GM19452 (cell line): ENCODE results near the gene SETBP1.

ENCODE experiments used
- ATAC-seq: cut with Tn5 transposase; IDR thresholded peaks from one replicate; pipeline ENCODE4 v1.9.1; 2021; ENCODE audit not compliant: unreplicated experiment

The SETBP1 gene

GRCh38 chr18:44957461-44957860 lies 276.8 kb downstream of the SETBP1 start:
- no peak for ATAC-seq

DNA sequence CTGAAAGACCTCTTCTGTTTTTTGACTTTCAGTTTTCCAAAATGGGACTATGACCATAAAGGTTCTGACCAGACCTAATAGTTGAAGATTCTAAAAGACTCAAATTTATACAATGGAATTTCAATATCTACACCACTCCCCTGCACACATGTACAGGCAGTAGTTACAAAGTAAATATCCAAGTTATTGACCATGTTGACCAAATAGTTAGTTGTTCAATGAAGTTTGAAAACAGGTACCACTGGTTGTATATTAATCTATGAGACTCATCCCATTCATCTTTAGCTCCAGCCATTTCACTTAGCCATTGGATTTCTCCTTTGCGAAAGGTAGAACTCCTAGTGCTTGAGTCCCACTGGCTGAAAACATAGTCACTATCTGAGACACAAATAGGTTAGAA lies 277.4 kb downstream of the SETBP1 start:
- ATAC-seq = no peak

DNA sequence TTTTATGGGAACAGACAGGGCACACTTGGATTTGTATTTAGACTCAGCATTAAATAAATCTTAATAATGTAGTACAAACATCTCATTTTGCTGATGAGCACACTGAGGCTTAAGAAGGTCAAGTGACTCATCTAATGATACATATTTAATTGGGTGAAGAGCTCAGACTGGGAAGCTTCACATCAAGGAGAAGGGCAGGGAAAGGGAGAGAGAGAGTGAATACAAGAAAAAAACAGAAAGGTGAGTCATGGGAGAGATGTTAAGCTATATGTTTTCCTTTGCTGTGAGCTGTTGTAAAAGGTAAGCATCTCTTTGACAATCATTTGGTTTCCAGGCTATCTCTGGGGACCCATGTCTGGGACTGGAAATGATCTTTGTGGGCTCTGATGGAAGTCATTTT lies 277.8 kb downstream of the SETBP1 start:
- no peak for ATAC-seq

DNA sequence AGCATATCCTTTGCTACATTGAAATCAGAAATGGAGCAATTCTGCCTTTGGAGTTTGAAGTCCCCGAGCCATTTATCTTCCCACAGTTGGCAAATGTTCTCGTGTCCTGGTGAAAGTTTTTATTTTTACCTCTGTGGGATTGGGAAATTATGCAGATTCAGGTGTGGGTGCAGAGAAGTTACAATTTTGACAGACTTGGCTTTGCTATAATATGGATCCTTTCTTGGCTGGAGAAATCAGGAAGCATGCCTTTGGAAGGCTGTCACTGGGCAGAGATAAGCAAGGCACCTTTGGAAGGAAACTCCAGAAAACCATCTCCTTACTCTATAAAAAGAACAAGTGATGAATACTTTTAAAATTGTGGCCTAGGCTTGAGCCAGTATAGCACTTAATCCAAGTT lies 278.3 kb downstream of the SETBP1 start:
- no peak for ATAC-seq

DNA sequence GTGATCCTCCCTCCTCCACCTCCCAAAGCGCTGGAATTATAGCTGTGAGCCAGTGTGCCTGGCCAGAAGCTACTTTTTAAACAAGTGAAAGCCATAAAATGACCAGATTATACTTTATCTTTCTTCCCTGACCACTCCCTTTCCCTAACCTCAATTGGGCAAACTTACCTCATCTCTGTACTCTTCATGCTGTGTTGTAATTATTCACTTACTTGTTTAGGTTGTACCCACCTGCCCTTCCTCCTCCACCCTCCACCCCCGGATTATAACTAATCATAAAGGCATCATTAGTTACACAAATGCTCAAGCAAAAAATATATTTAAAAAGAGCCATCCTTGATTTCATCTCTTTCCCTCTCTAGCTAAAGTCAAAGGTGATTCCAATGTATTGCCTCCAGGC lies 279.9 kb downstream of the SETBP1 start:
- no peak for ATAC-seq

GRCh38 chr18:44961288-44961995 lies 280.8 kb downstream of the SETBP1 start:
- ATAC-seq = peak; percentile 80

- no peak for ATAC-seq
Observed at GRCh38 chr18:44967599-44967998, 286.9 kb downstream of the SETBP1 start.

GRCh38 chr18:44968336-44968735 lies 287.6 kb downstream of the SETBP1 start:
- no peak for ATAC-seq

GRCh38 chr18:44969214-44969795 lies 288.6 kb downstream of the SETBP1 start:
- no peak for ATAC-seq

DNA sequence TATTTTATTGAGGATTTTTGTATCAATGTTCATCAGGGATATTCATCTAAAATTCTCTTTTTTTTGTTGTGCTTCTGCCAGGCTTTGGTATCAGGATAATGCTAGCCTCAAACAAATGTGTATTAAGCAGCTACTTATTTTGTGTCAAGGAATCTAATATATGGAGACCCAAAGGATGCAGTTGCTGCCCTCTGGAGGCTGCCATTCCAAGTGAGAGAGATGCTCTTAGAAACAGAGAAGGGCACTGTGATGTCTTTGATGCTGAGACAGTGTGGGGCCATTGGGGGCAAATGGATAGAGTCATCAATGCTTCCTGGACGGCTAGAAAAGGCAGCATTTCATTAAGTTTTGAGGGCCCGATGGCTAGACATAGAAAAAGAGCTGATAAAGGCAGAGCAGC lies 292.6 kb downstream of the SETBP1 start:
- no peak for ATAC-seq

GRCh38 chr18:44974174-44974573 lies 293.5 kb downstream of the SETBP1 start:
- ATAC-seq = no peak

- no peak for ATAC-seq
Observed at GRCh38 chr18:44977856-44978255, 297.2 kb downstream of the SETBP1 start.

GRCh38 chr18:44979748-44980147 lies 299.1 kb downstream of the SETBP1 start:
- ATAC-seq = no peak

- ATAC-seq = no peak
Observed at GRCh38 chr18:44981121-44981520, 300.4 kb downstream of the SETBP1 start.

GRCh38 chr18:44986933-44987332 lies 306.2 kb downstream of the SETBP1 start:
- ATAC-seq = no peak

- ATAC-seq = no peak
Observed at GRCh38 chr18:44987371-44987770, 306.7 kb downstream of the SETBP1 start.

DNA sequence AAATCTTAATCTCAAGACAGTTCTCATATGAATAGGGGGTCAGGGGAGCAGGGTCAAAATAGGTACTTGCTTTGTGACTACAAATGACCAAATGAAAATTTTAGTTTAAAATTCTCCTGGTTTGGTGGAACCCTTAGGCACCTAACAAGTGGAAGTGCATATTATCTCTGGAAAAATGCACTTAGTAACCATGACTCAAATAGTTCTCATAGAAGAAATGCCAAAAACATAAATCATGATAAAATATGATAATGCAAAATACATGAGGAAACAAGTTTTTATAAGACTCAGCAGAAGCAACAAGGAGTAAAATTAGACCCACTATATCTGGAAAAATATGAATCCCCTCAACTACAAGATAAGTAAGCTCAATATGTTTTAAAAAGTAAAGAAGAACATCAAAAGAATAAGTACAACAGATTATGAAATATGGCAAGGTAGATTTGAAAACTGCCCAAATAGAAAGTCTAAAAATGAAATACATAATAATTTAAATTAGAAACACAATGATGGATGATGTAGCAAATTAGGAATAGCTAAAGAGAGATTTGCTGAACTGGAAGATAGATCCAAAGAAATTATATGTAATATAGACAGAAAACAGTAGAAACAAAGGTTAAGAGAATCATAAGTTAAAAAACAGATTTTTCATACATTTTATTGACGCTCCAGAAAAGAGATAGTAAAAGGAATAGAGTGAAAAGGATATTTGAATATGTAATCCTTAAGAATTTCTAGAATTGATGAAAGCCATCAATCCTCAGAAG lies 308.3 kb downstream of the SETBP1 start:
- no peak for ATAC-seq

GRCh38 chr18:44996261-44996660 lies 315.6 kb downstream of the SETBP1 start:
- ATAC-seq = no peak

- ATAC-seq = no peak
Observed at GRCh38 chr18:44997174-44997573, 316.5 kb downstream of the SETBP1 start.

GRCh38 chr18:44998360-44998759 lies 317.7 kb downstream of the SETBP1 start:
- ATAC-seq = no peak

- ATAC-seq = no peak
Observed at GRCh38 chr18:45004546-45005080, 323.9 kb downstream of the SETBP1 start.

- no peak for ATAC-seq
Observed at GRCh38 chr18:45006934-45007333, 326.2 kb downstream of the SETBP1 start.
